Esophagus muscularis mucosa (tissue), 4 donors: ENCODE data around the gene COL27A1. TPM values are rescaled to one million over a fixed set of nuclear protein-coding genes. Genes with fewer than 3 reads are reported as not detected.
A peak's percentile ranks its signal among the peaks of the same experiment; 100 is the strongest.

Source experiments
- DNase-seq: peaks from one replicate; pipeline ENCODE4 v3.0.0-alpha.2; 2017; ENCODE audit errors: extremely low spot score
- H3K27ac ChIP-seq, 4 donors: fragments of 200-600 bp; sonication (generic); replicated peaks in 1 of 4; 1 replicate in 3 of 4; 2 replicates in 1 of 4; pipeline ENCODE4 v1.5.1; 2016 to 2019; ENCODE audit warnings: mild to moderate bottlenecking in 1 of 4
- H3K27me3 ChIP-seq, 4 donors: fragments of 200-600 bp; sonication (generic); one replicate each; pipeline versions ENCODE4 v1.5.1 to v1.6.0; 2016 to 2019
- H3K36me3 ChIP-seq, 4 donors: fragments of 200-600 bp; sonication (generic); one replicate each; pipeline ENCODE4 v1.5.1; 2016 to 2019
- H3K4me1 ChIP-seq, 4 donors: fragments of 200-600 bp; sonication (generic); one replicate each; pipeline ENCODE4 v1.5.1; 2016 to 2019
- H3K4me3 ChIP-seq, 4 donors: fragments of 200-600 bp; sonication (generic); 1 replicate in 2 of 4; 2 replicates in 2 of 4; pipeline ENCODE4 v1.5.1; 2016 to 2019; ENCODE audit warnings: mild to moderate bottlenecking in 4 of 4, moderate library complexity in 1 of 4
- H3K9me3 ChIP-seq, 4 donors: fragments of 200-600 bp; sonication (generic); 1 replicate in 3 of 4; 2 replicates in 1 of 4; pipeline ENCODE4 v1.5.1; 2016 to 2019
- EP300 ChIP-seq: sonication (generic); formaldehyde crosslinking; IDR thresholded peaks from one replicate; pipeline ENCODE4 v1.6.1; 2017; ENCODE audit warnings: antibody characterized with exemption
- POLR2A ChIP-seq: fragments of 450-650 bp; IDR thresholded peaks from one replicate; pipeline ENCODE4 v1.6.1; 2017; ENCODE audit warnings: antibody characterized with exemption, moderate library complexity, mild to moderate bottlenecking, low read depth
- POLR2AphosphoS5 ChIP-seq, 2 donors: sonication (generic); formaldehyde crosslinking; IDR thresholded peaks; one replicate each; pipeline ENCODE4 v1.6.1; 2017; ENCODE audit warnings: antibody characterized with exemption in 2 of 2
- WGBS: methylation state at CpG from one replicate; pipeline ENCODE4 v1.1.5; 2018; 5-methylcytosine and 5-hydroxymethylcytosine counted together
- intact Hi-C: fragments of 100-400 bp; cut with DNase I; formaldehyde crosslinking; loops from one replicate; pipeline ENCODE4 v1.15.1; 2023
- total RNA-seq, 4 donors: library from RNA; depleted of rRNA; stranded (reverse); fragments of >200 nt; gene quantifications; one replicate each; pipeline versions ENCODE4 v1.1.0 to v1.2.1, GENCODE V29; 2016
- TF ChIP-seq, protein P1 (sequence below), 3 experiments: fragments of 200-600 bp in 2 of 3; fragments of 450-650 bp in 1 of 3; sonication (generic) in 2 of 3; IDR thresholded peaks; one replicate each; pipeline ENCODE4 v1.5.1; 2017 to 2019; ENCODE audit warnings: antibody characterized with exemption in 3 of 3, mild to moderate bottlenecking in 2 of 3, moderate library complexity in 1 of 3

Gene COL27A1
- total RNA-seq, 4 donors from 2014 or later: 1.8 to 3.3 (median 2.7) TPM

- H3K27ac ChIP-seq: no peak overlapping the region
- DNase-seq: no peak
- H3K27me3 ChIP-seq: peaks cover 0 to 13% (median 0%) of the 10 kb centered on the region in 4 donors
- no peak for TF ChIP-seq POLR2A
- no peak overlapping the region for H3K4me3 ChIP-seq
- peaks cover 0 to 9% (median 4%) of the 10 kb centered on the region in 4 donors for H3K36me3 ChIP-seq
- intact Hi-C loops: no loop called here
- no peaks in the 10 kb centered on the region for H3K4me1 ChIP-seq
- WGBS: 74% methylated on average over 14 of the region's 23 CpGs
- no peaks in the 10 kb centered on the region for H3K9me3 ChIP-seq
Observed at GRCh38 chr9:114288193-114289091, 133.1 kb downstream of the COL27A1 start.

GRCh38 chr9:114289106-114289505, 133.8 kb downstream of the COL27A1 start:
- H3K4me3 ChIP-seq: no peak overlapping the region
- H3K36me3 ChIP-seq: peaks cover 0 to 9% (median 4%) of the 10 kb centered on the region in 4 donors
- H3K27me3 ChIP-seq: peaks cover 0 to 13% (median 0%) of the 10 kb centered on the region in 4 donors
- TF ChIP-seq POLR2AphosphoS5 (IDR thresholded peaks at IDR 0.05) (no peak), EP300 (no peak), POLR2A (no peak)
- TF ChIP-seq, protein P1, sequence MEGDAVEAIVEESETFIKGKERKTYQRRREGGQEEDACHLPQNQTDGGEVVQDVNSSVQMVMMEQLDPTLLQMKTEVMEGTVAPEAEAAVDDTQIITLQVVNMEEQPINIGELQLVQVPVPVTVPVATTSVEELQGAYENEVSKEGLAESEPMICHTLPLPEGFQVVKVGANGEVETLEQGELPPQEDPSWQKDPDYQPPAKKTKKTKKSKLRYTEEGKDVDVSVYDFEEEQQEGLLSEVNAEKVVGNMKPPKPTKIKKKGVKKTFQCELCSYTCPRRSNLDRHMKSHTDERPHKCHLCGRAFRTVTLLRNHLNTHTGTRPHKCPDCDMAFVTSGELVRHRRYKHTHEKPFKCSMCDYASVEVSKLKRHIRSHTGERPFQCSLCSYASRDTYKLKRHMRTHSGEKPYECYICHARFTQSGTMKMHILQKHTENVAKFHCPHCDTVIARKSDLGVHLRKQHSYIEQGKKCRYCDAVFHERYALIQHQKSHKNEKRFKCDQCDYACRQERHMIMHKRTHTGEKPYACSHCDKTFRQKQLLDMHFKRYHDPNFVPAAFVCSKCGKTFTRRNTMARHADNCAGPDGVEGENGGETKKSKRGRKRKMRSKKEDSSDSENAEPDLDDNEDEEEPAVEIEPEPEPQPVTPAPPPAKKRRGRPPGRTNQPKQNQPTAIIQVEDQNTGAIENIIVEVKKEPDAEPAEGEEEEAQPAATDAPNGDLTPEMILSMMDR (IDR thresholded peaks at IDR 0.05): no peak
- DNase-seq: no peak
- no peaks in the 10 kb centered on the region for H3K4me1 ChIP-seq
- no peak overlapping the region for H3K27ac ChIP-seq
- intact Hi-C loops: no loop called here
- 90% methylated on average over 3 of the region's 13 CpGs for WGBS
- no peaks in the 10 kb centered on the region for H3K9me3 ChIP-seq

- no peak overlapping the region for H3K4me3 ChIP-seq
- TF ChIP-seq POLR2A (no peak), EP300 (no peak)
- H3K27me3 ChIP-seq: peaks cover 0 to 13% (median 0%) of the 10 kb centered on the region in 4 donors
- intact Hi-C loops: loop anchor here (2.0 kb wide), 1 partner anchor 181 kb away; no protein-coding TSS in a partner anchor
- H3K27ac ChIP-seq: no peak overlapping the region
- H3K36me3 ChIP-seq: peaks cover 0 to 9% (median 4%) of the 10 kb centered on the region in 4 donors
- 95% methylated on average over 11 of the region's 13 CpGs for WGBS
- peaks cover 0 to 5% (median 2%) of the 10 kb centered on the region in 4 donors for H3K9me3 ChIP-seq
- DNase-seq: no peak
- H3K4me1 ChIP-seq: no peaks in the 10 kb centered on the region
Observed at GRCh38 chr9:114289571-114290481, 134.5 kb downstream of the COL27A1 start.

DNA sequence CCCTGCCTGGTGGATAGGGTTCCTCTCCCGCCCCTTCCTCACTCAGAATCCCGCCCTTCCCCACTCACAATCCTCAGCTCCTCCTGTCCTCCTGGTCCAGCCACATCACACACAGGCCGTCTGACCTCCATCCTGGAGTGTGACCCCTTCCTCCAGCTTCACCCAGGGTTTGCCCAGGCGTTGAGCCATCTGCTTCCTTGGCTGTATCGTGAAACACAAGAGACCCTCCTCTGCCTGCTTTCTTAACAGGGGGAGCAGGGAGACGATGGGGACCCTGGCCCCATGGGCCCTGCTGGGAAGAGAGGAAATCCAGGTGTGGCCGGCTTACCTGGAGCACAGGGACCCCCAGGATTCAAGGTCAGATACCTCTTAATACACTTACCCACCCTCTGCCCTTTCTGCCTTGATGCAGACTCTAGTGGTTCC, 135.2 kb downstream of the COL27A1 start:
- Histone ChIP-seq H3K4me3 (no peak overlapping the region), H3K27ac (no peak overlapping the region), H3K27me3 (peaks cover 0 to 13% (median 0%) of the 10 kb centered on the region in 4 donors), H3K9me3 (peaks cover 0 to 11% (median 2%) of the 10 kb centered on the region in 4 donors), H3K4me1 (no peaks in the 10 kb centered on the region), H3K36me3 (peaks cover 0 to 9% (median 4%) of the 10 kb centered on the region in 4 donors)
- 71% methylated on average over 6 of the region's 7 CpGs for WGBS
- TF ChIP-seq POLR2AphosphoS5 (IDR thresholded peaks at IDR 0.05) (no peak), POLR2A (no peak), EP300 (no peak)
- TF ChIP-seq, protein P1 (IDR thresholded peaks at IDR 0.05): no peak
- DNase-seq: no peak
- intact Hi-C loops: loop anchor here (2.0 kb wide), 1 partner anchor 182 kb away; no protein-coding TSS in a partner anchor

DNA sequence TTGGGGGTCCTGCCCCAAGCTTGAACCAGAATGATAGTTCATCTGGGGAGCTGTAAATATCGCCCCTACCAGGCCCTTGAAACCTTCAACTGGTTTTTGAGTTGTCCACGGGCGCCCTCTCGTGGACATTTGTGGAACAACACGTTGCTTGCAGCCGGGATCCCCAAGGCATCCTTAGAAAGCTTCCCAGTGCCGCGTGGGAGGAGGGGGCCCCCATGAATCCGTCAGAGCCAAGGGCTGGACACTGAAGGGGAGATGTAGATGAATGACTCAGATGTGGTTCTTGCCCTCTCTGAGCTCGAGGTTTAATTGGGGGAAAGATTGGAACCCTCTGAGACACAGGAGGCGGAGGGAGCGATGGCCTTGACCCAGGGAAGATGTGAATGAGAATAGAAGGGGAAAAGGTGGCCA, 135.7 kb downstream of the COL27A1 start:
- no peak for DNase-seq
- Histone ChIP-seq H3K36me3 (peaks cover 0 to 10% (median 4%) of the 10 kb centered on the region in 4 donors), H3K4me3 (no peak overlapping the region), H3K27me3 (peaks cover 0 to 13% (median 0%) of the 10 kb centered on the region in 4 donors), H3K4me1 (no peaks in the 10 kb centered on the region), H3K9me3 (peaks cover 0 to 15% (median 2%) of the 10 kb centered on the region in 4 donors), H3K27ac (no peak overlapping the region)
- 16% methylated on average over 12 of the region's 12 CpGs for WGBS
- no peak for TF ChIP-seq EP300
- TF ChIP-seq, protein P1 (IDR thresholded peaks at IDR 0.05): peak; percentile 86 to 98 (median 92)
- intact Hi-C loops: loop anchor here (1.0 to 2.0 kb wide), 3 partner anchors 136 to 209 kb away; partner anchors contain the start of gene COL27A1
